ENCODE measurements around the gene POLR2C.

Gene POLR2C

GRCh38 chr16:57452021-57452420 is 10.5 kb upstream of the POLR2C start:
- DNase-seq (ENCODE audit: low read depth): no peak

- no peak for DNase-seq (ENCODE audit: low read depth)
Measured at GRCh38 chr16:57462978-57463362, 491 bp downstream of the POLR2C start.

- DNase-seq (ENCODE audit: low read depth): no peak
Measured at GRCh38 chr16:57464523-57464922, 2.0 kb downstream of the POLR2C start.

GRCh38 chr16:57468346-57468745 is 5.9 kb downstream of the POLR2C start:
- DNase-seq (ENCODE audit: low read depth): no peak

GRCh38 chr16:57469046-57469445 is 6.6 kb downstream of the POLR2C start:
- DNase-seq (ENCODE audit: low read depth): no peak

- DNase-seq (ENCODE audit: low read depth): no peak
Measured at GRCh38 chr16:57469917-57470470, 7.5 kb downstream of the POLR2C start.

- DNase-seq (ENCODE audit: low read depth): no peak
Measured at GRCh38 chr16:57470711-57471110, 8.2 kb downstream of the POLR2C start.

GRCh38 chr16:57471209-57471608 is 8.7 kb downstream of the POLR2C start:
- no peak for DNase-seq (ENCODE audit: low read depth)

GRCh38 chr16:57471852-57472664 is 9.6 kb downstream of the POLR2C start:
- DNase-seq (ENCODE audit: low read depth): no peak

- no peak for DNase-seq (ENCODE audit: low read depth)
Measured at GRCh38 chr16:57472665-57473060, 10.2 kb downstream of the POLR2C start.

GRCh38 chr16:57473176-57473840 is 10.8 kb downstream of the POLR2C start:
- DNase-seq (ENCODE audit: low read depth): no peak

GRCh38 chr16:57473906-57474305 is 11.4 kb downstream of the POLR2C start:
- no peak for DNase-seq (ENCODE audit: low read depth)

GRCh38 chr16:57474671-57475661 is 12.5 kb downstream of the POLR2C start:
- no peak for DNase-seq (ENCODE audit: low read depth)

GRCh38 chr16:57475711-57476339 is 13.3 kb downstream of the POLR2C start:
- peak; percentile 69 for DNase-seq (ENCODE audit: low read depth)

- DNase-seq (ENCODE audit: low read depth): no peak
Measured at GRCh38 chr16:57476546-57477410, 14.3 kb downstream of the POLR2C start.

GRCh38 chr16:57477531-57478202 is 15.2 kb downstream of the POLR2C start:
- no peak for DNase-seq (ENCODE audit: low read depth)

GRCh38 chr16:57478396-57479204 is 16.1 kb downstream of the POLR2C start:
- DNase-seq (ENCODE audit: low read depth): no peak

- no peak for DNase-seq (ENCODE audit: low read depth)
Measured at GRCh38 chr16:57479205-57479975, 16.9 kb downstream of the POLR2C start.
